ENCODE data around the gene MYOD1. TPM values are rescaled to one million over a fixed set of nuclear protein-coding genes. Genes with fewer than 3 reads are reported as not detected.
A peak's percentile ranks its signal among the peaks of the same experiment; 100 is the strongest.

Gene MYOD1
- total RNA-seq, 1 donor from 2014 or later = not detected

GRCh38 chr11:17755891-17756290, 36.5 kb downstream of the MYOD1 start:
- no peak overlapping the region for H3K4me3 Mint-ChIP-seq (ENCODE audit: unreplicated experiment)
- H3K27me3 Mint-ChIP-seq (ENCODE audit: unreplicated experiment) = peaks cover 8% of the 10 kb centered on the region
- H3K4me1 Mint-ChIP-seq (ENCODE audit: unreplicated experiment) = no peaks in the 10 kb centered on the region
- no peaks in the 10 kb centered on the region for H3K36me3 Mint-ChIP-seq (ENCODE audit: low read depth, unreplicated experiment)
- no peak overlapping the region for H3K27ac Mint-ChIP-seq (ENCODE audit: unreplicated experiment)
- DNase-seq (ENCODE audit: low spot score) = no peak
- no peaks in the 10 kb centered on the region for H3K9me3 Mint-ChIP-seq (ENCODE audit: unreplicated experiment)
- no peak for TF ChIP-seq CTCF (IDR thresholded peaks at IDR 0.05; ENCODE audit: unreplicated experiment)

- H3K9me3 Mint-ChIP-seq (ENCODE audit: unreplicated experiment) = no peaks in the 10 kb centered on the region
- peaks cover 7% of the 10 kb centered on the region for H3K27me3 Mint-ChIP-seq (ENCODE audit: unreplicated experiment)
- no peak overlapping the region for H3K4me3 Mint-ChIP-seq (ENCODE audit: unreplicated experiment)
- DNase-seq (ENCODE audit: low spot score) = peak; percentile 74
- peak; percentile 31 for TF ChIP-seq CTCF (IDR thresholded peaks at IDR 0.05; ENCODE audit: unreplicated experiment)
- no peak overlapping the region for H3K27ac Mint-ChIP-seq (ENCODE audit: unreplicated experiment)
- no peaks in the 10 kb centered on the region for H3K36me3 Mint-ChIP-seq (ENCODE audit: low read depth, unreplicated experiment)
- no peaks in the 10 kb centered on the region for H3K4me1 Mint-ChIP-seq (ENCODE audit: unreplicated experiment)
Measured at GRCh38 chr11:17760102-17761029, 41.0 kb downstream of the MYOD1 start.

- Mint-ChIP-seq H3K36me3 (ENCODE audit: low read depth, unreplicated experiment) (no peaks in the 10 kb centered on the region), H3K9me3 (ENCODE audit: unreplicated experiment) (no peaks in the 10 kb centered on the region), H3K27ac (ENCODE audit: unreplicated experiment) (no peak overlapping the region), H3K4me3 (ENCODE audit: unreplicated experiment) (no peak overlapping the region), H3K4me1 (ENCODE audit: unreplicated experiment) (no peaks in the 10 kb centered on the region), H3K27me3 (ENCODE audit: unreplicated experiment) (peaks cover 12% of the 10 kb centered on the region)
- no peak for DNase-seq (ENCODE audit: low spot score)
- TF ChIP-seq CTCF (IDR thresholded peaks at IDR 0.05; ENCODE audit: unreplicated experiment) = no peak
Measured at GRCh38 chr11:17762309-17762974, 43.1 kb downstream of the MYOD1 start.

GRCh38 chr11:17763244-17763643, 43.9 kb downstream of the MYOD1 start:
- Mint-ChIP-seq H3K9me3 (ENCODE audit: unreplicated experiment) (no peaks in the 10 kb centered on the region), H3K27me3 (ENCODE audit: unreplicated experiment) (peaks cover 14% of the 10 kb centered on the region), H3K27ac (ENCODE audit: unreplicated experiment) (no peak overlapping the region), H3K4me1 (ENCODE audit: unreplicated experiment) (no peaks in the 10 kb centered on the region), H3K36me3 (ENCODE audit: low read depth, unreplicated experiment) (no peaks in the 10 kb centered on the region), H3K4me3 (ENCODE audit: unreplicated experiment) (no peak overlapping the region)
- no peak for DNase-seq (ENCODE audit: low spot score)
- no peak for TF ChIP-seq CTCF (IDR thresholded peaks at IDR 0.05; ENCODE audit: unreplicated experiment)

GRCh38 chr11:17763703-17764102, 44.3 kb downstream of the MYOD1 start:
- no peaks in the 10 kb centered on the region for H3K4me1 Mint-ChIP-seq (ENCODE audit: unreplicated experiment)
- H3K36me3 Mint-ChIP-seq (ENCODE audit: low read depth, unreplicated experiment) = no peaks in the 10 kb centered on the region
- TF ChIP-seq CTCF (IDR thresholded peaks at IDR 0.05; ENCODE audit: unreplicated experiment) = no peak
- no peak for DNase-seq (ENCODE audit: low spot score)
- no peak overlapping the region for H3K27ac Mint-ChIP-seq (ENCODE audit: unreplicated experiment)
- no peak overlapping the region for H3K4me3 Mint-ChIP-seq (ENCODE audit: unreplicated experiment)
- no peaks in the 10 kb centered on the region for H3K9me3 Mint-ChIP-seq (ENCODE audit: unreplicated experiment)
- peaks cover 16% of the 10 kb centered on the region for H3K27me3 Mint-ChIP-seq (ENCODE audit: unreplicated experiment)

Data from endothelial cell (in vitro differentiated cells).